ENCODE measurements around the gene XPC.

DNA sequence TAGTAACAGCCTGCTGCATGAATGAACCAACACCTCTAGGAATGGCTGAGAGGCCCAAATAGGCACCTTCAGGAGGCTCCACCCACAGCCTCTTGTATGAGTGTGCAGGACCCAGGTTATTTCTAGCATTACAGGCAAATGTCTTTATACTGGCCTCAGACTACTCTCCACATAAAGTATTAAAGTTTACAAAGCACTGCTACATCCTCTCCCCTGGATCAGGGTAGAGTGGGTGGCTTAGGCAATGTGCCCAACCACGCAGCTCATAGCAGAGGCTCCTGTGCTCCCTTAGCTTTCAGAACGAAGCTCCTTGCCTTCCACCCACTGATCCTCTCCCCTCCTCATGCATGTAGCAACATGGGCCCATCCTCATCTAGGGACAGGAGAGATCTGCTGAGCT is 37.3 kb downstream of the XPC start:
- TF ChIP-seq, protein P1, sequence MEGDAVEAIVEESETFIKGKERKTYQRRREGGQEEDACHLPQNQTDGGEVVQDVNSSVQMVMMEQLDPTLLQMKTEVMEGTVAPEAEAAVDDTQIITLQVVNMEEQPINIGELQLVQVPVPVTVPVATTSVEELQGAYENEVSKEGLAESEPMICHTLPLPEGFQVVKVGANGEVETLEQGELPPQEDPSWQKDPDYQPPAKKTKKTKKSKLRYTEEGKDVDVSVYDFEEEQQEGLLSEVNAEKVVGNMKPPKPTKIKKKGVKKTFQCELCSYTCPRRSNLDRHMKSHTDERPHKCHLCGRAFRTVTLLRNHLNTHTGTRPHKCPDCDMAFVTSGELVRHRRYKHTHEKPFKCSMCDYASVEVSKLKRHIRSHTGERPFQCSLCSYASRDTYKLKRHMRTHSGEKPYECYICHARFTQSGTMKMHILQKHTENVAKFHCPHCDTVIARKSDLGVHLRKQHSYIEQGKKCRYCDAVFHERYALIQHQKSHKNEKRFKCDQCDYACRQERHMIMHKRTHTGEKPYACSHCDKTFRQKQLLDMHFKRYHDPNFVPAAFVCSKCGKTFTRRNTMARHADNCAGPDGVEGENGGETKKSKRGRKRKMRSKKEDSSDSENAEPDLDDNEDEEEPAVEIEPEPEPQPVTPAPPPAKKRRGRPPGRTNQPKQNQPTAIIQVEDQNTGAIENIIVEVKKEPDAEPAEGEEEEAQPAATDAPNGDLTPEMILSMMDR (IDR thresholded peaks at IDR 0.05), result no peak
- TF ChIP-seq POLR2A (IDR thresholded peaks at IDR 0.05) (no peak), EP300 (IDR thresholded peaks at IDR 0.05) (no peak)
